ENCODE results near the gene TACO1.
A peak's percentile ranks its signal among the peaks of the same experiment; 100 is the strongest.

TACO1 gene

GRCh38 chr17:63645775-63646487, 45.2 kb downstream of the TACO1 start:
- TF ChIP-seq, protein P1, sequence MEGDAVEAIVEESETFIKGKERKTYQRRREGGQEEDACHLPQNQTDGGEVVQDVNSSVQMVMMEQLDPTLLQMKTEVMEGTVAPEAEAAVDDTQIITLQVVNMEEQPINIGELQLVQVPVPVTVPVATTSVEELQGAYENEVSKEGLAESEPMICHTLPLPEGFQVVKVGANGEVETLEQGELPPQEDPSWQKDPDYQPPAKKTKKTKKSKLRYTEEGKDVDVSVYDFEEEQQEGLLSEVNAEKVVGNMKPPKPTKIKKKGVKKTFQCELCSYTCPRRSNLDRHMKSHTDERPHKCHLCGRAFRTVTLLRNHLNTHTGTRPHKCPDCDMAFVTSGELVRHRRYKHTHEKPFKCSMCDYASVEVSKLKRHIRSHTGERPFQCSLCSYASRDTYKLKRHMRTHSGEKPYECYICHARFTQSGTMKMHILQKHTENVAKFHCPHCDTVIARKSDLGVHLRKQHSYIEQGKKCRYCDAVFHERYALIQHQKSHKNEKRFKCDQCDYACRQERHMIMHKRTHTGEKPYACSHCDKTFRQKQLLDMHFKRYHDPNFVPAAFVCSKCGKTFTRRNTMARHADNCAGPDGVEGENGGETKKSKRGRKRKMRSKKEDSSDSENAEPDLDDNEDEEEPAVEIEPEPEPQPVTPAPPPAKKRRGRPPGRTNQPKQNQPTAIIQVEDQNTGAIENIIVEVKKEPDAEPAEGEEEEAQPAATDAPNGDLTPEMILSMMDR (IDR thresholded peaks at IDR 0.05; ENCODE audit: insufficient read depth, low read depth, low read length, missing control alignments) = no peak
- peak; percentile 90 for DNase-seq (ENCODE audit: low read depth)
- H3K4me3 ChIP-seq (ENCODE audit: low read length) = no peak overlapping the region

DNA sequence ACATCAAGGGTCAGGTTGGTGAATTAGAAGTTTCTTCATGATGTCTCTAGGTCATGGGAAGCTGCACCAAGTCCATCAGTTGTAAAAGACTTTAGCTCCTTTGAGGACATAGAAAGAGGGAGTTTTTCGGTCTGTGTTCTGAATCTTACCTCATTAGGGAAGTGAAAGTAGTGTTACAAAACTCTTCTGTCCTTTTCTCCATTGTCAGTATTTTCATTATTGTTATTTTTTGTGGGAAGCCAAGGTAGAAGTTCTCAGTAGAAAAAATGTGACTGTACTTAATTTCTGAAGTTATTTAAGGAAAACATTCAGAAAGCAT, 45.8 kb downstream of the TACO1 start:
- no peak for DNase-seq (ENCODE audit: low read depth)
- H3K4me3 ChIP-seq (ENCODE audit: low read length) = no peak overlapping the region
- TF ChIP-seq, protein P1 (IDR thresholded peaks at IDR 0.05; ENCODE audit: insufficient read depth, low read depth, low read length, missing control alignments) = no peak

GRCh38 chr17:63647065-63647725, 46.5 kb downstream of the TACO1 start:
- H3K4me3 ChIP-seq (ENCODE audit: low read length) = no peak overlapping the region
- TF ChIP-seq, protein P1 (IDR thresholded peaks at IDR 0.05; ENCODE audit: insufficient read depth, low read depth, low read length, missing control alignments) = no peak
- peak; percentile 14 for DNase-seq (ENCODE audit: low read depth)

DNA sequence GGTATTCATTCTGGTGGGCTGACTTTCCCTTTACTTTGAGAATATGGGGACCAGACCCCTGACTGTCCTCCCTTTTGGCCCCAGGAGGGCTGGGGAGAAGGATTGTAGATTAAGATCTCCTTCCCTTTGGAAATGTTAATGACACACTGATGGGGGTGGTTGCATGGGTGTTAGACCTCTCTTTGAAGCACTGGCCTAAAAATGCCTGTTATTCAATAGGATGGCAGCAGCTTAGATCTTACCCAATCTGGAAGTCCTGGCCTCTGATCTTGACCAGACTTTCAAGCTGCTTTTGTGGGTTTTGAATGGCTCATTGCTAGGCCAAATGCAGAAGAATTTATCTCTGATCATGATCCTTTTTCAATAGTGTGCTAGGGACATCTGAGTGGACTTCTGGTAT, 47.2 kb downstream of the TACO1 start:
- DNase-seq (ENCODE audit: low read depth) = no peak
- TF ChIP-seq, protein P1 (IDR thresholded peaks at IDR 0.05; ENCODE audit: insufficient read depth, low read depth, low read length, missing control alignments) = no peak
- H3K4me3 ChIP-seq (ENCODE audit: low read length) = no peak overlapping the region

- no peak overlapping the region for H3K4me3 ChIP-seq (ENCODE audit: low read length)
- no peak for DNase-seq (ENCODE audit: low read depth)
- TF ChIP-seq, protein P1 (IDR thresholded peaks at IDR 0.05; ENCODE audit: insufficient read depth, low read depth, low read length, missing control alignments) = no peak
Observed at GRCh38 chr17:63649813-63650212, 49.1 kb downstream of the TACO1 start.

- peak; percentile 10 for DNase-seq (ENCODE audit: low read depth)
- no peak overlapping the region for H3K4me3 ChIP-seq (ENCODE audit: low read length)
- TF ChIP-seq, protein P1 (IDR thresholded peaks at IDR 0.05; ENCODE audit: insufficient read depth, low read depth, low read length, missing control alignments) = no peak
Observed at GRCh38 chr17:63652106-63652505, 51.4 kb downstream of the TACO1 start.

GRCh38 chr17:63653050-63653449, 52.4 kb downstream of the TACO1 start:
- H3K4me3 ChIP-seq (ENCODE audit: low read length) = no peak overlapping the region
- TF ChIP-seq, protein P1 (IDR thresholded peaks at IDR 0.05; ENCODE audit: insufficient read depth, low read depth, low read length, missing control alignments) = no peak
- no peak for DNase-seq (ENCODE audit: low read depth)
